ENCODE data around the gene PPP1R12B.
A peak's percentile ranks its signal among the peaks of the same experiment; 100 is the strongest.
"Not testable (repeated sequence)": the region's sequence is repeated elsewhere in the genome, so short reads cannot be mapped to it uniquely, and the experiment has no call there.

PPP1R12B gene

GRCh38 chr1:202619505-202619904 lies 271.0 kb downstream of the PPP1R12B start:
- DNase-seq, result no peak

DNA sequence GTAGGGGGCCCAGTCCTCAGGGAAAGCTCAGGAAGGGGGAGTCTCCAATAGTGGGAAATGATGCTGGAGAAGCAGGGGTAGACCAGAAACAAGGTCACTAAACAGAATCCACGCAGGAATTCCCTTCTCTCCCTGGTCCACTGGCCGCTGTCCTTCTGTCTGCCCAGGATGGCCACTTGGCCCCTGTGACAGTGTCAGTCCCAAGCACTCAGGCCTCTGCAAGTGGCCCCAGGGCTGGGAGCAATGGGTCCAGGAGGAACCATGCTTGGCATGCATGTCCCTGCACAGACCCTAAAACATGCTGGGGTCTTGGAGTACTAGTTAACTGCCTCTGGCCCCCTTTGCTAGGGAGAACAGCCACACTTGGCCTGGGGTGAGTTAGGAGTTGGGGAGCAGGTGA lies 271.5 kb downstream of the PPP1R12B start:
- not testable (repeated sequence) for DNase-seq

GRCh38 chr1:202621446-202621845 lies 272.9 kb downstream of the PPP1R12B start:
- DNase-seq, result no peak

GRCh38 chr1:202622388-202622787 lies 273.9 kb downstream of the PPP1R12B start:
- DNase-seq, result no peak

- no peak for DNase-seq
These were observed 274.6 kb downstream of the PPP1R12B start for GRCh38 chr1:202623075-202623474.

- not testable (repeated sequence) for DNase-seq
These were observed 275.0 kb downstream of the PPP1R12B start for GRCh38 chr1:202623476-202623875.

DNA sequence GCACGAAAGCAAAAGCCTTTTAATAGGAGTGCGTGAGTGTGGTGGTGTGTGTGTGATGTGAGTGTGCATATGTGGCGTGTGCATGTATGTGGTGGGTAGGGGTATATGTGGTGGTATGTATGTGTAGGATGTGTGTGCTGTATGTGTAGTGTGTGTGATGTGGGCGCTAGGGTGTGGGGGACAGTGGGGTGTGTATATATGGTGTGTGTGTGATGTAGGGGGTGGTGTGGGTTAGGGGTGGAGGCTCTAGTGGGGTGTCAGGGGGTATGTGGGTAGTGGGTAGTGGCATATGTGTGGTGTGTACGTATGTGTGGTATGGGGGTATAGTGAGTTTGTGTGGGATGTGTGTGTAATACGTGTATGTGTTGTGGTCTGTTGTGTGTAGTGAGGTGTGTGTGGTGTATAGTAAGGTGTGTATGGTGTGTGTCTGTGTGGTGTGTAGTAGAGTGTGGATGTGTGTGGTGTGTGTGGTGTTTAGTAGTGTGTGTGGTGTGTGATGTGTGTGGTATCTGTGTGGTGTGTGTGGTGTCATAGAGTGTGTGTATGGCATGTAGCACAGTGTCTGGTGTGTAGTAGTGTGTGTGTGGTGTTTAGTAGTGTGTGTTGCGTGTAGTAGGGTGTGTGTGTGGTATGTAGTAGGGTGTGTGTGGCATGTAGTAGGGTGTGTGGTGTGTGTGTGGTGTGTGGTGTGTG lies 275.7 kb downstream of the PPP1R12B start:
- no peak for DNase-seq

GRCh38 chr1:202624781-202625108 lies 276.2 kb downstream of the PPP1R12B start:
- no peak for DNase-seq

- peak; percentile 59 for DNase-seq
These were observed 277.2 kb downstream of the PPP1R12B start for GRCh38 chr1:202625416-202626360.

- DNase-seq, result not testable (repeated sequence)
These were observed 278.5 kb downstream of the PPP1R12B start for GRCh38 chr1:202627036-202627435.

- no peak for DNase-seq
These were observed 279.5 kb downstream of the PPP1R12B start for GRCh38 chr1:202627841-202628565.

DNA sequence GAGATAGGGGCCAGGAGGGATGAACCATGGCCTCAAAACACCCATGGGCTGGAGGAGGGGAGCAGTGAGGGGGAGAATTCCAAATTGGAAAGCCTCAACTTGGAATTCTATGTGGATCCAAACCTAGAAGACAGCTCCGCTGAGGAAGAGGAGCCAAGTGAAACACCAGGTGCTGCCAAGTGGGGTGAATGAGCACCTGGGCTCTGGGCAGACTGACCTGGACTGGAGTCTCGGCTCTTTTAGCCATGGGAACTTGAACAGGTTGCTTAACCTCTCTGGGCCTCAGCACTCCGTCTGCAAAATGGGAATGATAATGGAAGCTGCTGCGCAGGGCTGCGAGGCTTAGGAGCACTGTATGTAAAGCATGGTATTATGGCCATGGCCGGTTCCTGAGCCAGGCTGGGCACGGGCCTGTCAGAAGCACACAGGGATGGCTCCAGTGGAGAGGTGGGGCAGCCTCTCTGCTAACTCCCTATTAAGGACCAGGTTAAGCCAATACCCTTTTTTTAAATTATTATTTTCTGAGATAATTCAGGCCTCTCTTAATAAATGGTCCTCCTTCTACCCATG lies 280.2 kb downstream of the PPP1R12B start:
- no peak for DNase-seq

- DNase-seq, result peak; percentile 74
These were observed 280.8 kb downstream of the PPP1R12B start for GRCh38 chr1:202629257-202629811.

- not testable (repeated sequence) for DNase-seq
These were observed 281.6 kb downstream of the PPP1R12B start for GRCh38 chr1:202630096-202630495.

DNA sequence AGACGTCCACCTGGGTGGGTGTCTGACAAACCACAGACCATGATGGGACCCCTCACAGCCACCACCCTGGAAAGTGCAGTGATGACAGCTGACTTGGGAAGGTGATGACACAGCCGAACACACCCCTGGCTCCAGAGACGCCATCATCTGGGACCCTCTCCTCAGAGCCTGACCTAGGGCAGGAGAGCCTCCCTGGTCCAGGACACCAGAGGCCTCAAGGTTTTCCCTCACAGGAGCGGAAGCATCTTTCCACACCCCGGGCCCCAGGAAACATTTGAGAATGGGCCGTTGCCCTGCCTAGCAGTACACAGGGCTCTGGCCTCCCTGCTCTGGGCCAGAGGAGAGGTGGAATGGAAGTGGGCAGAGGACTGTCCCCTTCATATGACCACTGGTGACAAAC lies 282.0 kb downstream of the PPP1R12B start:
- no peak for DNase-seq

DNA sequence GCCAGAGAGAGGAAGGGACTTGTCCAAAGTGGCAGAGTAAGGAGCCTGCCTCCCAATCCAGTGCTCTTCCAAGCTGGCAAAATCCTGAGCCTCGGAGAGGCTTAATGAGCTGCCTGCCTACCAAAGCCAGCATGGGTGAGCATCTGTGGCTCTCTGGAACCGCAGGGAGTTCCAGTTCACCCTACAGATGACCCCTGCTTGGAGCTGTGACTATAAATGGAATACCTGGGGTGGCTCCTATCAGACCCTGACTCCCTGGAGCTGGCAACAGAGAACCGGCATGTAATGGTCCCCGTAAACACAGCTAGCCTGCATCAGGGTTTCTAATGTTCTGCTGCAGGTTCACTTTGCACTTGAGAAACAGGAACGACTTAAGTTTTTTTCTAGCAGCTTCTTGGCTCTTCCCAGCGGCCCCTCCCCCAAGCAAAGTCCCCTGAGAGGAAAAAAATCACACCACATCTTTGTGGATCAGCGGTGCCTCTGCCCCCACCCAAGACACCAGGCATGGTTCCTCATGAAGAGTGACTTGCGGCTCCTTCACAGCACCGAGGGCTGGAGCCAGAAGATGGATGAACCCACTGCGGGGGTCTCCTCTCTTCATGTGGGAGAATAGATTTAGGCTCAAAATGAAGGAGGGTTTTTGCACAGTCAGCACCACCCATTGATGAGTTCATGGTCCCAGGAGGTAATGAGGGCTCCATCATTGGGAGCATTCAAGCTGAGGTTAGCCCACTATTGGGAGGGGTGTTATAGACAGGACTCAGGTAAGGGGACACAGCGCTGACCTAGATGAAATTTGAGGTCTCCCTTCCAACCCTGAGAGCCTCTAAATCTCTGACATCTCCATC lies 282.8 kb downstream of the PPP1R12B start:
- no peak for DNase-seq

DNA sequence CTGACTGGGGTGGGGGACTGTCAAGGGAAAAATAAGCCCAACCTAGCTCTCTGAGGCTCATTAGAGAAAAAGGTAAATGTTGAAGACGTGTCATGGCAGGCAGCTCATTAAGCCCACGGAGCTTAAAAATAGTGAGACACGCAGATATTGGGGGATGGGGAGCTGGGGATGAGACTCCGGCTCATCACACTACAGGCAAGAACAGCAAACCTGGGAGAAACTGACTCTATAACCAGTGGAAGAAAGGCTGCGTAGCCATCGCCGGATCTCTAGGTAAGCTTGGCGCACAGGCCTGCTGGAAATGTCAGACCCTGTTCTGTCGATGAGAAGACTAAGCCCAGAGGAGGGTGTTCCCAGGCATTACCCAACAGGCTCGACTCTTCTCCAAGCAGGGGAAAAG lies 283.7 kb downstream of the PPP1R12B start:
- DNase-seq, result no peak

DNA sequence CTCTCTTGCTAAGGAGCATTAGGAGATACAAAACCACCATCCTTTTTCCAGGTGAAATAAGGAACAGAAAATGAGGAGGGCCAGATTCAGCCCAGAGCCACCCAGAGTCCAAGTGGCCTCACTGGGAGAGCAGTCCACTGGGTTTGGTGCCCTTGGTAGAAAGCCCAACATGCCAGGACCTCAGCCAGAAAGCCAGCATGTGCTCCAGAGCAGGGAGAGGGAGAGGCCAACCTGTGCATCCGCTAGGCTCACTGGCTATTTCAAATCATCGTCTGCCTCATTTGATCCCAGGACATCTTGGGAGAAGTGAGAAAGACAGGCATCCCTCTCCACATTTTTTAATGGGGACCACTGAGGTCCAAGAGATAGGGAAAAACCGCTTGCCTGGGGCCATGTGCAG lies 287.7 kb downstream of the PPP1R12B start:
- not testable (repeated sequence) for DNase-seq

DNA sequence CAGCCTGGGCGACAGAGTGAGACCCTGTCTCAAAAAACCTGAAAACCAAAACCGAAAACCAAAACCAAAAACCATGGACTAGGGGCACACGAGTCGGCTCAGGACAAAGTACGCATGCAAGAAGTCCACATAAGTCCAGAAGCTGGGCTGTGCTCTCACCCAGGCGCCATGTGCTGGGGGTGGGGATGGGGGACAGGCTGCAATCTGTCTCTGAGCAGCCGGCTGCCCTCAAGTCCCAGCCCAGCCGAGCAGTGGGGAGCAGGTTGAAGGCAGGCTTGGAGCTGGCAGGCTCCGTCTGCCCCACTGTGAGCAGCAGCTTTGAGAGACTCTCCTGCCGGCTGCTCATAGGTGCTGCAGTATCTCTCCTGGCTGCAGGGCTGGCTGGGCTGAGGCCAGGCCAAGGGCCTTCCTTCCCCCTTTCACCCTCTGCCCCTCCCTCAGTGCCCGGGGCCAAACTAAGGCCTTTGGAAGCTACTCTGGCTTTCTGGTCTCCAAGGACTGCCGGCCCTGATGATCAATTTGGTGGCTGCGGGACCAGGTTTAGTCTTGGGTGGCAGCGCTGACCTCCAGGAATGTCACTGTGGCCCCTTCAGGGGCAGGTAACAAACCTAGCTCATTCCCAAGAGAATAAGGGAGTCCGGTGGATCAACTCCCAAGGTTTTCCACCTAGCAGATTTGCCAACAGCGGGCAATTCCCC lies 289.0 kb downstream of the PPP1R12B start:
- not testable (repeated sequence) for DNase-seq

- DNase-seq, result no peak
These were observed 289.7 kb downstream of the PPP1R12B start for GRCh38 chr1:202638019-202638700.
